Right cardiac atrium (tissue), 5 donors: ENCODE results near the gene CDH16. TPM values are rescaled to one million over a fixed set of nuclear protein-coding genes. Genes with fewer than 3 reads are reported as not detected.
"Not testable (repeated sequence)": the region's sequence is repeated elsewhere in the genome, so short reads cannot be mapped to it uniquely, and the experiment has no call there.

Experiments
- ATAC-seq, 2 donors: fragments of 200-7000 bp; cut with Tn5 transposase; one replicate each; pipeline versions ENCODE4 v1.8.0 to v1.9.1; 2020; ENCODE audit warnings: moderate library complexity in 2 of 2, mild to moderate bottlenecking in 1 of 2
- DNase-seq, 3 donors: peaks; one replicate each; pipeline ENCODE4 v3.0.0-alpha.2; 2020
- H3K27ac ChIP-seq: one replicate; pipeline ENCODE4 v1.5.1; 2013; ENCODE audit warnings: mild to moderate bottlenecking, low read length, control low read depth, moderate library complexity
- H3K27me3 ChIP-seq: one replicate; pipeline ENCODE4 v1.6.1; 2013; ENCODE audit not compliant: control insufficient read depth, insufficient read depth
- H3K4me1 ChIP-seq: one replicate; pipeline ENCODE4 v1.6.1; 2013; ENCODE audit warnings: low read length; ENCODE audit not compliant: control insufficient read depth, insufficient read depth
- H3K4me3 ChIP-seq: one replicate; pipeline ENCODE4 v1.5.1; 2013; ENCODE audit warnings: low read length, control low read depth
- H3K9me3 ChIP-seq: one replicate; pipeline ENCODE4 v1.6.1; 2013; ENCODE audit warnings: low read length; ENCODE audit not compliant: control insufficient read depth
- WGBS: extraction: QIAGEN DNeasy Blood & Tissue Kit; methylation state at CpG from one replicate; pipeline ENCODE4 v1.1.7; 2013; 5-methylcytosine and 5-hydroxymethylcytosine counted together
- intact Hi-C, 4 donors: fragments of 100-400 bp; cut with DNase I; formaldehyde crosslinking; loops; one replicate each; pipeline versions ENCODE4 v1.11.0 to v1.14.0; 2022 to 2023
- polyA plus RNA-seq: library from polyadenylated mRNA; stranded (reverse); fragments of 200-250 nt; gene quantifications from one replicate; pipeline ENCODE4 v1.2.3, GENCODE V29; 2013
- total RNA-seq, 4 donors: library from RNA; stranded (reverse); fragmentation: NEBNext Ultra II Directional; extraction: Animal tissue kit (Norgen Biotek cat#: 25700); gene quantifications; one replicate each; pipeline ENCODE4 v1.2.1, GENCODE V29; 2021
- donor health status: healthy with polysubstance abuse.
- donor health status: DM: no; HTN: yes; CAD: no.
- donor health status: DM: no; HTN: no; CAD: no.
- donor health status: DM: no; HTN: yes; CAD: no; lungs with severe emphysema.
- donor health status: DM: yes; HTN: yes; CAD: no.

The CDH16 gene
- total and polyA plus RNA-seq, 5 donors: 0.38 to 0.97 (median 0.57) TPM

GRCh38 chr16:66881014-66881417 lies 37.7 kb downstream of the CDH16 start:
- ATAC-seq: peak; percentile 1 to 22
- intact Hi-C loops: no loop called here

GRCh38 chr16:66880288-66881013 lies 38.2 kb downstream of the CDH16 start, which contains the start of gene PDP2:
Gene PDP2 (plus strand): TSS chr16:66880515. CDS start chr16:66884285, 3,770 bp downstream.
- intact Hi-C loops: no loop called here
- WGBS: under 1% methylated on average over 58 of the region's 58 CpGs
- DNase-seq (peak; percentile 95 to 98 (median 97)), ATAC-seq (peak; percentile 98 to 99)
- Histone ChIP-seq H3K4me3 (peak within 1 kb of the TSS; percentile 67), H3K4me1 (no peaks in the 10 kb centered on the region), H3K9me3 (no peaks in the 10 kb centered on the region), H3K27me3 (no peaks in the 10 kb centered on the region), H3K27ac (peak within 1 kb of the TSS; percentile 6)

More at GRCh38 chr16:66881014-66881417, 37.7 kb downstream of the CDH16 start:
- Histone ChIP-seq H3K4me1 (no peaks in the 10 kb centered on the region), H3K9me3 (no peaks in the 10 kb centered on the region), H3K4me3 (peak overlapping the region; percentile 67), H3K27me3 (no peaks in the 10 kb centered on the region), H3K27ac (no peak overlapping the region)
- WGBS: 3% methylated on average over 23 of the region's 23 CpGs
- DNase-seq: peak in 1 of 3 donors; percentile 63

- intact Hi-C loops: no loop called here
- WGBS: 67% methylated on average over 5 of the region's 5 CpGs
These were observed 40.6 kb downstream of the CDH16 start for GRCh38 chr16:66878067-66878466.

GRCh38 chr16:66874079-66874775 lies 44.5 kb downstream of the CDH16 start:
- ATAC-seq: no peak
- Histone ChIP-seq H3K9me3 (no peaks in the 10 kb centered on the region), H3K27me3 (no peaks in the 10 kb centered on the region), H3K4me1 (no peaks in the 10 kb centered on the region), H3K27ac (no peak overlapping the region), H3K4me3 (no peak overlapping the region)
- peak in 1 of 3 donors; percentile 33 for DNase-seq
- WGBS: 75% methylated on average over 1 of the region's 1 CpG
- intact Hi-C loops: no loop called here

More at GRCh38 chr16:66878067-66878466, 40.6 kb downstream of the CDH16 start:
- H3K4me1 ChIP-seq: no peaks in the 10 kb centered on the region
- no peak overlapping the region for H3K27ac ChIP-seq
- H3K27me3 ChIP-seq: no peaks in the 10 kb centered on the region
- ATAC-seq: no peak
- H3K4me3 ChIP-seq: no peak overlapping the region
- H3K9me3 ChIP-seq: no peaks in the 10 kb centered on the region
- DNase-seq: peak in 1 of 3 donors; percentile 4

- Histone ChIP-seq H3K4me3 (no peak overlapping the region), H3K4me1 (no peaks in the 10 kb centered on the region), H3K27ac (no peak overlapping the region), H3K9me3 (no peaks in the 10 kb centered on the region), H3K27me3 (no peaks in the 10 kb centered on the region)
- ATAC-seq (no peak), DNase-seq (peak in 1 of 3 donors; percentile 15)
- intact Hi-C loops: loop anchor here in 2 of 4 donors (2.0 kb wide), 2 partner anchors 43 to 147 kb away; partner anchors contain the start of gene NAE1 (in 1 of the 2)
These were observed 45.0 kb downstream of the CDH16 start for GRCh38 chr16:66873685-66874055.

GRCh38 chr16:66872943-66873684 lies 45.6 kb downstream of the CDH16 start:
- DNase-seq: peak; percentile 93 to 96 (median 96)

GRCh38 chr16:66872559-66872942 lies 46.1 kb downstream of the CDH16 start:
- H3K4me1 ChIP-seq: no peaks in the 10 kb centered on the region
- DNase-seq: no peak
- intact Hi-C loops: loop anchor here in 2 of 4 donors (2.0 kb wide), 2 partner anchors 42 to 146 kb away; partner anchors contain the start of gene NAE1 (in 1 of the 2)
- no peaks in the 10 kb centered on the region for H3K27me3 ChIP-seq
- ATAC-seq: no peak
- peak overlapping the region; percentile 1 for H3K4me3 ChIP-seq
- WGBS: 45% methylated on average over 4 of the region's 4 CpGs
- no peaks in the 10 kb centered on the region for H3K9me3 ChIP-seq
- H3K27ac ChIP-seq: no peak overlapping the region

More at GRCh38 chr16:66872943-66873684, 45.6 kb downstream of the CDH16 start:
- WGBS: 3% methylated on average over 39 of the region's 39 CpGs
- ATAC-seq: peak; percentile 95 to 96
- intact Hi-C loops: loop anchor here in 2 of 4 donors (2.0 kb wide), 2 partner anchors 42 to 146 kb away; partner anchors contain the start of gene NAE1 (in 1 of the 2)
- no peaks in the 10 kb centered on the region for H3K4me1 ChIP-seq
- H3K9me3 ChIP-seq: no peaks in the 10 kb centered on the region
- peak overlapping the region; percentile 4 for H3K27ac ChIP-seq
- peak overlapping the region; percentile 1 for H3K4me3 ChIP-seq
- H3K27me3 ChIP-seq: no peaks in the 10 kb centered on the region

- H3K27ac ChIP-seq: no peak overlapping the region
- H3K27me3 ChIP-seq: no peaks in the 10 kb centered on the region
- no peak for ATAC-seq
- no peaks in the 10 kb centered on the region for H3K9me3 ChIP-seq
- no peak overlapping the region for H3K4me3 ChIP-seq
- H3K4me1 ChIP-seq: no peaks in the 10 kb centered on the region
- 69% methylated on average over 3 of the region's 3 CpGs for WGBS
- intact Hi-C loops: loop anchor here in 2 of 4 donors (2.0 kb wide), 2 partner anchors 41 to 145 kb away; partner anchors contain the start of gene NAE1 (in 1 of the 2)
- DNase-seq: peak in 1 of 3 donors; percentile 7
These were observed 46.8 kb downstream of the CDH16 start for GRCh38 chr16:66871840-66872239.

- H3K9me3 ChIP-seq, ATAC-seq, H3K4me1 ChIP-seq, H3K4me3 ChIP-seq, H3K27me3 ChIP-seq, intact Hi-C loops, H3K27ac ChIP-seq, DNase-seq: not testable (repeated sequence)
- WGBS: 95% methylated on average over 2 of the region's 2 CpGs
These were observed 47.3 kb downstream of the CDH16 start for GRCh38 chr16:66871363-66871762.

- 97% methylated on average over 1 of the region's 1 CpG for WGBS
- intact Hi-C loops: loop anchor here in 2 of 4 donors (5.0 kb wide), 3 partner anchors 37 to 462 kb away; partner anchors contain the start of gene NAE1 (in 1 of the 2)
- Histone ChIP-seq H3K4me1 (no peaks in the 10 kb centered on the region), H3K4me3 (no peak overlapping the region), H3K27ac (no peak overlapping the region), H3K27me3 (no peaks in the 10 kb centered on the region), H3K9me3 (no peaks in the 10 kb centered on the region)
- ATAC-seq (no peak), DNase-seq (peak in 1 of 3 donors; percentile 3)
These were observed 49.3 kb downstream of the CDH16 start for GRCh38 chr16:66869424-66869823.
